Measurements from ENCODE around the gene EDIL3.

DNA sequence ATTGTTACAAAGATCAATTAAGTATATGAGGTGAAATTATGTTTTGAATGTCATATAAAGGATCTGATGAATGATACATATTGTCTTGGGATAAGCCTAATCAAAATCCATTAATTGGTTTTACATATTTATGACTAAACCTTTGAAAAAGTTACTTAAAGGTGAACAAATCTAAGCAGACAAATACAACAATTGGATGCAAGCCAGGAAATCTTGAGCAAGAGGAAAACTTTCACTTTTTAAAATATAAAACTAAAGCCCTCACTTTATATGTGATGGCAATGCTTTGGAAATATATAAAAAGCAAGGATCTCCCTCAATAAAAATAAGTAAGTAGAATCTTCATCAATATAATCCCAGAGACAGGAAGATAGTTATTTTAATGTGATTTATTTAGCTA is 80.1 kb downstream of the EDIL3 start:
- TF ChIP-seq, protein P1, sequence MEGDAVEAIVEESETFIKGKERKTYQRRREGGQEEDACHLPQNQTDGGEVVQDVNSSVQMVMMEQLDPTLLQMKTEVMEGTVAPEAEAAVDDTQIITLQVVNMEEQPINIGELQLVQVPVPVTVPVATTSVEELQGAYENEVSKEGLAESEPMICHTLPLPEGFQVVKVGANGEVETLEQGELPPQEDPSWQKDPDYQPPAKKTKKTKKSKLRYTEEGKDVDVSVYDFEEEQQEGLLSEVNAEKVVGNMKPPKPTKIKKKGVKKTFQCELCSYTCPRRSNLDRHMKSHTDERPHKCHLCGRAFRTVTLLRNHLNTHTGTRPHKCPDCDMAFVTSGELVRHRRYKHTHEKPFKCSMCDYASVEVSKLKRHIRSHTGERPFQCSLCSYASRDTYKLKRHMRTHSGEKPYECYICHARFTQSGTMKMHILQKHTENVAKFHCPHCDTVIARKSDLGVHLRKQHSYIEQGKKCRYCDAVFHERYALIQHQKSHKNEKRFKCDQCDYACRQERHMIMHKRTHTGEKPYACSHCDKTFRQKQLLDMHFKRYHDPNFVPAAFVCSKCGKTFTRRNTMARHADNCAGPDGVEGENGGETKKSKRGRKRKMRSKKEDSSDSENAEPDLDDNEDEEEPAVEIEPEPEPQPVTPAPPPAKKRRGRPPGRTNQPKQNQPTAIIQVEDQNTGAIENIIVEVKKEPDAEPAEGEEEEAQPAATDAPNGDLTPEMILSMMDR (conservative IDR thresholded peaks at IDR 0.05; ENCODE audit: low read length) = no peak
- no peak for TF ChIP-seq EZH2phosphoT487 (IDR thresholded peaks at IDR 0.05; ENCODE audit: borderline replicate concordance, low read depth, low read length)
